ENCODE measurements around the gene FARS2.
A peak's percentile ranks its signal among the peaks of the same experiment; 100 is the strongest.

FARS2 gene

GRCh38 chr6:5724911-5725310, 463.6 kb downstream of the FARS2 start:
- no peak for DNase-seq

DNA sequence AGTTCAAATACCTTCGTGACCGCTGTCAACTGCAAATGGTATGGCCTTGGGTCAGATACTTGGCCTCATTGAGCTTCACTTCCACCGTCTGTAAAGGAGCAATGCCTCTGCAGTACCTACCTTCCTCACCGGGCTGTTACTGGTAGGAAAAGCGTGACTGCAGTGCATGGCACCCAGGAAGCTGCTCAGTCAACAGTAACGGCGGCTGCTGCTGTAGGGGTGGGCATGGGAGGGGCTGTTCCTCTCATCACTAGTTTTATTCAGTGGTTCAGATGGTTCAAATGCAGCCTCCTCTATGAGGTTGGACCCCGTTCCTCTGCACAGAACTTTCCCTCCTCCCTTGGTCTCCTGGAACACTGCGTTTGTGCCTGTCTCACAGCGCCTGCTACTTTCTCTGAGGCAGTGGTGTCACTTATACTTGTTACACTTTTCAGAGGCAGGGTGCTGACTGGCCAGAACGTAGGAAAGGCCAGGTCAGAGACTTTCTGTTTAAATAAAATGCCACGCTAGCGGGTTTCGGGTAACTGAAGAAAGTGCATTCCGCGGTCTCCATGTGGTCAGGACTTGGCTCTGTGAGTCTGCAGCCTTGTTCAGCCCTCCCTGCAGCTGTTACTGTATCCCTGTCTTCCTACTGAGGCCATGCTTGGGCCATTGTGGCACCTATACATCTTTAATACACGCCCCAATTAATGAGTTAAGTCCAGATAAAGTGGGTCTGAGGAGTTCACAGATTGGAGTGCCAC, 465.8 kb downstream of the FARS2 start:
- DNase-seq, result no peak

DNA sequence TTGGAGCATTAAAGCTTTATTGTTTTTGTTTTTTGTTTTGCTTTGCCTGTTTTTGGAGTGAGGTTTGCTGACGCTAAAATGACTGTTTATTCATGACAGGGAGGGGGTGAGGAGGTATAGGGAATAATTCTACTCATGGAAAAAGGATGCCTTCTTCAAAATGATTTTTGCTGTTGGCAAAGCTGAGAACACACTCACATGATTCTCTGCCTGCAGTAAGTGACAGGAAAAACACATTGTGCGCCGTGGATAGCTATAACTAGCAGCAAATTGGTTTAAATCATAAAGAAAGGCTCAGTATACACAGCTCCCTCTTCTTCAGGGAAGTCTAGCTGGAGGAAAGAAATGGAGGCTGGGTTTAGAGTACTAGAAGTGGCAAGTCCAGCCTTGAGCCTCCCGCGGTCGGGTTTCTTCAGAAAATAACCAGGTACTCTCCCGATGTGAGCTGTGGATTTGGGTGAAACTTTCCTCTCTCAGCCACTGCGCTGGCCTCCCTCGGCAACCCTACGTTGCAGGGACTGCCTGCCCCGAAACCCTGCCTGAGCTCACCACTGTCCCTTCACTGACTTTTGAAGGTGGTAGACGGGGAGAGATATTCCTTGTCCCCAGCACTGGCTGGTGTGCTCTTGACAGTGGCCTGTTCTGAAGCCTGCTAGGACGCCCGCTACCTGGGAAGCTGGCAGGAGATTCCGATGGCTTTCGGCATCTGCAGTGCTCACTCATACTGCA, 467.2 kb downstream of the FARS2 start:
- no peak for DNase-seq

DNA sequence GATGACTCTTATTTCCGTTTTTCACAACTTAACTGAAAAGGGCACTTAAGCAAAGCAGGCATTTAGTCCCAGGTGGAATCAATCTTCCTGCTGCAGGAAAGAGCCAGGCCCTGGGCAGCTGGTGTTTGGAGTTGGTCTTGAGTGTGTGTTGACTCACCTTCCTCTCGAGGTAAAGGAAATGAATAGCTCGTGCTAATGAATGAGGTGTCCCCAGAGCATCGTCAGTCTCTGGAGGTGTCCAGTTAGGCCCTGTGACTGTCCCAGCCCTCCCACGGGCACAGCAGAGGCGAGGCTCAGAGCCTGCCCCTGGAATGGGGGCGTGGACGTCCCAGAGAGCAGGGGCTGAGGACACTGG, 467.7 kb downstream of the FARS2 start:
- DNase-seq, result no peak

- DNase-seq, result no peak
Observed at GRCh38 chr6:5729813-5730517, 468.7 kb downstream of the FARS2 start.

DNA sequence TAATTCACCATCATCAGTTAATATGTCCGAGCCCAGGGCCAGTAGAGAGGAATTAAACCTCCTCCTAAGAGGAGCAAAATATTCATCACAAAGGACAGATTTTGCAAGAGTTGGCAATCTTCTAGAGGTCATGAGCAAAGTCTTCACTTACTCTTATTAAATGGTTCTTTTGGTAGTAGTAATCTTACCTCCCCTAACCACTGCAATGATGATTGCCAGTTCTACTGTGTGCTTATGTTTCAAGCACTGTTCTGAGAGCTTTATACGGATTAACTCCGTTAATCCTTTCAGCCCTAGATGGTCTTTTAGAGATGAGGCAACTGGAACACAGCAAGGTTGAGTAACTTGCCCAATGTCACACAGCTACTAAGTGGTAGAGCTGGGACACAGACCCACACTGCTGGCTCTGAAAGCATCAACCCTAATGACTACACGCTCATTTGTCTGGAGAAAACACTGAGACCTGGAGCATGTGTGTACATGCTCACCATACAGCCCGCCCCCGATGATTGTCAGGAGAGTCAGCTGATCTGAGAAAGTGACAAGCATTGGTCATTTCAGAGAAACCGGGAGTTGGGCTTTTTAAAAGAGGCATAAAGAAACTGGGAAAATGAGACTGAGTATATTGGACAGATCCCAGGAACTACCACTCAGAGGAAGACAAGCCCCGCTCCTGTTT, 469.4 kb downstream of the FARS2 start:
- DNase-seq, result no peak

DNA sequence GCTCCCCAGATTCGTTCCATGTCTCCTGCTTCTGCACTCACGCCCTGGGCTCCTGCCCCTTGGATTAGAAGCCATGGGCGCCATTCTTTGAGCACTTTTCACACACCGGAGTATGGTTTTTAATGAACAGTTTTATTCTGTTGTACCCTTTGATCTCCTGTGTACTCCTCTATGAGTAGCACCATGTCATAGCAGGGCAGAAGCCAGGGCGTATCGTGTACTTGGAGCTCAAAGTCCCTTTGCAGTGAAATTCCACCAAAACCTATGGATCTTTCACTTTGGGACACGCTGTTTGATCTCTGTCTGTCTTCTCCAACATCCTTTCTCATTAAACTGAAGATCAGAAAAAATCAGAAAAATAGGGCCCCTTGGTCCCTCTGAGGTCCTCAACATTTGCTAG, 470.1 kb downstream of the FARS2 start:
- DNase-seq, result no peak

DNA sequence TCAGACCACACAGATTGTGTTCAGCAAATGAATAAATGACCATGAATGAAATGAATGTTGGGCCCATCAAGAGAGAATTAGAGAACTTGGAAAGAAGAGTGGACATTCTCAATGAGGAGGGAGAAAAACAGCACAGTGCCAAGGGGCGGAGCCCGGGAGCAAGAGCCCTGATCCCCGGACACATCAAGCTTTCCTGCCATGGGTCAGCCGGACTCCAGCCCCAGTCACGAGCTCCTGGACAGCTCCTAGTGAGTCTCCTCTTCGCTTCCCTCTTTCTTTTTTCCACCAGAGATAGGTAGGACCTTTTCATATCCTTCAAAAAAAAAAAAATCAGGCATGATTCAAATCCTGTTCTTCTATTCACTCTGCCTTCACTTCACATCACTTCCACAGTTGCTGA, 471.2 kb downstream of the FARS2 start:
- no peak for DNase-seq

- no peak for DNase-seq
Observed at GRCh38 chr6:5736016-5736738, 474.9 kb downstream of the FARS2 start.

DNA sequence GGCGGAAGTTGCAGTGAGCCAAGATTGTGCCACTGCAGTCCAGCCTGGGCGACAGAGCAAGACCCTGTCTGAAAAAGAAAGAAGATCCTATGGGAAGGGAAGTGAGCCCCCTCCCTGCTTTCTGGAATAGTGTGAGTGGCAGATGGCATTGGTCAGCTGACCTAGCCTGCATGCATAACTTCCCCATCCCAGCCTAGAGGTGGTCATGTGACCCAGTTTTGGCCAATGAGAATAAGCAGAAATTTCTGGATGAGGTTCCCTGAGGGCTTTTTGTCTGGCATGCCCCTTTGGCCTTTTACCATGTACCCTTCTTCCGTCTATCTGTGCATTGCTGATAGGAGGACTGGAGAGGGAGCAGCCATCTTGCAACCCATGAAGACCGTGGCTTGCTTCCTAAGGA, 476.1 kb downstream of the FARS2 start:
- DNase-seq, result no peak

- DNase-seq, result no peak
Observed at GRCh38 chr6:5738211-5738610, 476.9 kb downstream of the FARS2 start.

- no peak for DNase-seq
Observed at GRCh38 chr6:5744497-5744896, 483.2 kb downstream of the FARS2 start.

- DNase-seq, result no peak
Observed at GRCh38 chr6:5745081-5745480, 483.8 kb downstream of the FARS2 start.

DNA sequence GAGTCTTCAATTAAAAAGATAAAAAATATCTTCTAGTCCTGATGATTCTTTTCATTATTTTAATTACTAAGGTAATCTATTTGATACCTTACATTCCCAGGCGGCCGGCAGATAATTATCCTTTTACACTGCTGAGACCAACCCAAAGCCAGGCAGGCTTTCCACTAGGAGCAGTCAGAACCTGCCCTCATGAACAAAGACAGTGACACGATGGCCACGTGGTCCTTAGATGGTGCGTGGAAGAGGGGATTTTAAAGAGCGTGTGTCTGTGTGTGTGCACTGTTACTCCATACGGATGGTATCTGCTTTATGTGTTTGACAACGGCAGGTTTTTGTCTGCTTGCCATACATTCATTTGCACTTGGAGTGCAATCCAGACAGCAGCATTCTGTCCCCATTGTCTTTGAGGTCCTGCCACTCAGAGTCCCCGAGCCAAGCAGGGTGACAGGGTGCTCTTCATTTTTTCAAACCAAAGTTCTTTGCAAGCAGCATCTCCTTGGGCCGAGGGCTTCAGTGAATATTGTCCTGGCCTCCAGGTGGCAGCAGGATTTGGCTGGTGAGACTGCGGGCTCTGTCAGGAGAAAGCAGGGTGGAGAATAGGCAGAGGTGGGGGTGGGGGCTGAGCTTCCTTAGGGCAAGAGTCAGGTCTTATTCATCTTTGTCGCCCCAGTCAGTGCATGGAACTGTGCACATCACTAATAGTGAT, 484.9 kb downstream of the FARS2 start:
- DNase-seq, result no peak

- DNase-seq, result no peak
Observed at GRCh38 chr6:5746759-5747130, 485.4 kb downstream of the FARS2 start.

DNA sequence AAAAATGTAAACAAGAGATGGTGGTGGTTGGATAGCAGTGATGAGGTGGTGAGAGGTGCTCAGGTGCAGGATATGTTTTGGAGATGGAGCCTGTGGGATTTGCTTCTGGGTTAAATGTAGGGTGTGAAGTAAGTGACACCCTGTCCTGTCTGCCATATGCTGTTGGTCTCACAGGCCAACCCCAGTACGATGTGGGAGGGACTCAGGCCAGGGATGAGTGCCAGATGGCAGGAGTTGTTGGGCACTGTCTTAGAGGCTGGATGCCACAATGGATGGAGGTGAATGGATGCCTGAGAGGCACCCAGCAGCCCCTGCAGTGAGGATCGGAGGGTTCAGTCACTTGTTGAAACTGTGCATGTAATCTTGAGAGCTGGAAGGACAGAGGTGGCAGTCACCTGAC, 486.1 kb downstream of the FARS2 start:
- no peak for DNase-seq

- DNase-seq, result no peak
Observed at GRCh38 chr6:5749016-5749650, 487.8 kb downstream of the FARS2 start.

GRCh38 chr6:5749651-5750215, 488.4 kb downstream of the FARS2 start:
- no peak for DNase-seq

DNA sequence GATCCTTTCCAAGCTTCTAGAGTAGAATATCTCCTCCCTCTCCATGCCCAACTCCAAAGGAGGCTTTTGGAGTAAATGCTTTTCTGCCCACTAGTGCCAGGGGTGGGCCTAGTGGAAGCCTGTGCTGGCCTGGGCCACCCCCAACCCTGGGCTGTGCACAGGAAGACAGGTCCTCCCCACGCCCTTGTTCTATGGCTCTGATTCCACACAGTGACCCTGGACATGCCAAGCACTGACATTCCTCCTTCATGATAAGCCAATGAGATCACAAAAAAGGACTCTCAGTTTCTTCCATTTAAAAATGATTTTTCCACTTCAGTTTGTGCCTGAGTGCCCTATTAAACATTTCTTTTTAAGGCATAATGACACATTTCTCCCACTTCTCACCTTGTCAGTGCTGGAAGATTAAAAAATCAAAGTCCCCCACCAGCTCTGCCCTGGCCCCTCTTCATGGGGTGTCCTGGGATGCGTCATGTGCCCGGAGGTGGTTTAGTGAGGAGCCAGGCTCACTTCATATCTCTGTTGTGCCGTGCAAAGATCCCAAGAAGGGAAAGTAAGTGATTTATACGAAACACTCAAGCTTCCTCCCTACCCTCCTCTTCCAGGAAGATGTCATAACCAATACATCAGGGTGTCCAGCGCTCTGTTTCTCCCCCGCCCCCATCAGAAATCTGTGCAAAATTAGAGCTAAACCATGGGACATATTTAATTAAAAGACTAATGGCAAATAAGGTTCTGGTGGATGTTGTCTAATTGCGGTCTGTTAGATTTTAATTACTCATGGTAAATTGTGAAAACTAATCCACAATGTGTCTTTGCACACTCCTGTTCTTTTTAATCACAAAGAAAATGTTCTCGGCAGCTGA, 490.4 kb downstream of the FARS2 start:
- DNase-seq, result peak in 1 of 51 donors; percentile 25
